GF-D8 (cell line): ENCODE data around the gene KCNJ10.

Experiments used
- DNase-seq: peaks from one replicate; lab custom pipeline; 2025; lab: John Stamatoyannopoulos, UW

KCNJ10 gene

GRCh38 chr1:160083968-160084770 lies 14.2 kb upstream of the KCNJ10 start:
- no peak for DNase-seq

DNA sequence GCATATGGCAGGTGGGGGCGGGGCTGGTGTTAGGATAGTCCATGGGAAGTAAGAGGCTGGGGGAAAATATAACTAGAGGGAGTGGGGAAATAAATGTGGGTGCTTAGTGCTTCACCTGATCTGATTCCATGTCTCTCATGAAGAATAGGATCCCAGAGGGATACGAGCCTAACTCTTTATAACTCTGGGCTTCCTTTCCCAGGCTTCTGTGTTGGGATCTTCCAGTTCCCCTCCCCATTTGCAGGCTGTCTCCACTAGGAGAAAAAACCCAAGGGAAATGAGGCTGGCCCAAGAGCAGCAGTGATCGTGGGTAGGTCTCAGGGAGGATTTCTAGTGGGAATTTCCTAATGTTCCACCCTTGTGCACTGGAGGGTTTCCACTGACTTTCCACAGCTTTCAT lies 13.0 kb upstream of the KCNJ10 start:
- DNase-seq, result no peak

DNA sequence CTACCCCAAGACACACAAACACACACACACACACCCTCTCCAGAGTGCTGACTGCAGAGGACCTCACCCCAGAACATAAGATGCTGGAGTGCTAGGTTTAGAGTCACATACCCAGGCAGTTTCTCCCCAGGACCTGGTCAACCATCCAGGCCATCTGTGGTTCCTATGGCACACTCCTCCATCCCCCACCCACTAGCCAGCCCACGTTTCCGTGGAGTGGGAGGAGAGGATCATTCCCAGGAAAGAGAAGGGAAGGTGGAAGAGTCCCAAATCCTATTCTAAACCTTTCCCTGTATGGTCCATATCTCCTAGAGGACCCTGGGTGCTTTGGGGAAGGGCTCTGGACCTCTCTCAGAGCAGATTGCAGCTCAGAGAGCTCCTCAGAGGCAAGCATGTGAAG lies 12.5 kb upstream of the KCNJ10 start:
- no peak for DNase-seq

GRCh38 chr1:160081261-160081936 lies 11.4 kb upstream of the KCNJ10 start, which contains the start of gene KCNJ9:
Gene KCNJ9 (plus strand): TSS chr1:160081538. CDS start chr1:160084031, 2,493 bp downstream.
- DNase-seq, result no peak

- DNase-seq, result no peak
These were observed 10.6 kb upstream of the KCNJ10 start for GRCh38 chr1:160080381-160081100.

- no peak for DNase-seq
These were observed 9.5 kb upstream of the KCNJ10 start for GRCh38 chr1:160079448-160079847.

DNA sequence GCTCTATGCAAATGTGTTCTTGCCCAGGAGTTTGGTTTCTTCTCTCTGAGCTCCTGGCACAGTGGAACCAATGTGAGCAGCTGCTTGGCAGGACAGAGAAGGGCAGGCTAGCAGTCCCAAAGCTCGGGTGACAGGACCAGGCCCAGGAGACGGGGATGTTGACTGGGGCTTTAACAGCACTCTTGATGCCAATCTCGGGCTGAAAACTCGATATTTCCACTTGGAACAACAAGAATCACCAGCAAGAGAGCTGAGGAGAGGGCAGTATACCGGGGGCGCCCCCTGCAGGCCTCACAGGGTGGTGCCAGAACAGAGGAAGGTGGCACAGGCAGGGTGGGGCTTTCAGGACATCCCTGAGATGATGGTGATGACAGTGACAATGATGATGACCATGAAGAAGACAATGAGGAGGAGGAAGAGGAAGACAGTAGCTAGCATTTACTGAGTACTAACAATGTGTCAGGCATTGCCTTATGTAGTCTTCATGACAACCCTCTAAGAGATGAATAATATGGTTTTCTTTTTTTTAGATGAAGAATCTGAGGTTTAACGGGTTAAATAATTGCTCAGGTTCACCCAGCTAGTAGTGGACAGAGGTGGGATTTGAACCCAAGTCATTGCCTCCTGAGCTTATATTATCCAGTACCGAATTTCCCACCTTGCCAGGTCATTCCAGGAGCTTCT lies 8.7 kb upstream of the KCNJ10 start:
- DNase-seq, result no peak

DNA sequence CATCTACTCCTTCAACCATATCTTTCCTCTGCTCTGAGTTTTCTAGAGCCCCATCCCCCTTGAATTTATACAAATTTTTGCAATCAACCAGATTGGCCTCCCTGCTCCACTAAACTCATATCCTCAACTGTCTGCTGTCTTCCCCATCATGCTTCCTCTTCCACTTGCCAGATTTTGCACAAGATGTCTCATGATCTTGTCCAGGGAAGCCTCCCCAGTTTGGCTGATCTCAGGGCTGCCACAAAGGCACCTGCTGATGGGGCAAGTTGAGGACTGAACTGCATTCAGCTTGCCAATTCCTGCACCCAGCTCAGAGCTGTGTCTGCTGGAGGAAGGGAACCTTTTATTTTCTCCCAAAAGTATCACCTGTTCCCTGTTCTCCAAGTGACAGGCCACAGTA lies 7.5 kb upstream of the KCNJ10 start:
- DNase-seq, result no peak

DNA sequence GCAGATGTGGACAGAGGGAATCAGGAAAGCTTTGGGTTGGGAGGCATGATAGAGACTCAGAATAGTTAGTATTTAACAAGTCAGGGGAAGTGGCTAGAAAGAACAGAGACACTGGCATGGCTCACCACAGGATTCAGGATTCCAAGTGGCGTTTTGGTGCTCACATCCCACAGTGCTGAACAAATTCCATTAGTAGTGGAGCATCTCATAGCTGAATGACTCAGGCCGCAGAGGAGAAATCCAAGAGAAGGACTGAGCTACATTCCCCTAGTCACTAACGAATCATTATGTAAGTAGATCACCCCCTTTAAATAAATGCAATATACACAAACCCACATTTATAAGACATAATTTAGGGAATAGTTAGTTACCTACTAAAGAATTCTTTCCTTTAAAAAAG lies 6.3 kb upstream of the KCNJ10 start:
- DNase-seq, result no peak

GRCh38 chr1:160075836-160076235 lies 5.9 kb upstream of the KCNJ10 start:
- no peak for DNase-seq

- no peak for DNase-seq
These were observed 4.9 kb upstream of the KCNJ10 start for GRCh38 chr1:160074865-160075264.

- no peak for DNase-seq
These were observed 1.3 kb upstream of the KCNJ10 start for GRCh38 chr1:160071289-160071688.

GRCh38 chr1:160070243-160071163 lies 543 bp upstream of the KCNJ10 start:
- no peak for DNase-seq

DNA sequence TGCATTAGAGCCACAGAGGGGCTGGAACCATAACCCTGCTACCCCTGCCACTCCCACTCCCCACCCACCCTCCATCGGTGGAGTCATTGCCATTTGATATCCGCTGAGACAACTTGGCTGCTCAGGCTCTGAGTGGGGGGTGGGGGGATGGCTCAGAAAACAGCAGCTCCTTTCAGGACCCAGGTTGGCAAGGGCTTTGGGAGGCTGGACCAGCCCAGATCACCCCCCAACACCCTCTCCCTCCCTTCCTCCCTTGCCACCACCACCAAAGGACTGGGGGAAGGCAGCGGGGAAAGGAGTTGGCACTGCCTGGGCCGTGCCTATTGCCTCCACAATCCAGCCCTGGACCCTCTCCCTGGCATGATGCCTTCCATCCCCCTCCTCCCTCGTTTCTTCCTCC lies 1.7 kb downstream of the KCNJ10 start:
- DNase-seq, result no peak

- DNase-seq, result no peak
These were observed 2.9 kb downstream of the KCNJ10 start for GRCh38 chr1:160066829-160067745.

- DNase-seq, result no peak
These were observed 5.2 kb downstream of the KCNJ10 start for GRCh38 chr1:160064746-160065145.

DNA sequence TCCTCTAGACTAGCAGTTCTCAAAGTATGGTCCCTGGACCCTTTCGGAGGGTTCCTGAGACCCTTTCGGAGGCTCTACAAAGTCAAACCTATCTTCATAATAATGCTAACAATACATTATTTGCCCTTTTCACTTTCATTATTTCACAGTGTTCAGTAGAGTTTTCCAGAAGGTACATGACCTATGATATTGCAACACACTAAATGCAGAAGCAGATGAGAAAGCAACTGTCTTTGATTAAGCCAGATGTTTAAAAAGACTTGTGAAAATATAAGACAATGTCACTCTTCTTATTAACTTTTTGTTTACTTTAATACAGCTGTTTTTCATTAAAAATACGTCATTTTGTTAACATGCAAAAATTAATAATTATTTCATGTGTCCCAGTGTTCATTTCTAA lies 5.8 kb downstream of the KCNJ10 start:
- no peak for DNase-seq

DNA sequence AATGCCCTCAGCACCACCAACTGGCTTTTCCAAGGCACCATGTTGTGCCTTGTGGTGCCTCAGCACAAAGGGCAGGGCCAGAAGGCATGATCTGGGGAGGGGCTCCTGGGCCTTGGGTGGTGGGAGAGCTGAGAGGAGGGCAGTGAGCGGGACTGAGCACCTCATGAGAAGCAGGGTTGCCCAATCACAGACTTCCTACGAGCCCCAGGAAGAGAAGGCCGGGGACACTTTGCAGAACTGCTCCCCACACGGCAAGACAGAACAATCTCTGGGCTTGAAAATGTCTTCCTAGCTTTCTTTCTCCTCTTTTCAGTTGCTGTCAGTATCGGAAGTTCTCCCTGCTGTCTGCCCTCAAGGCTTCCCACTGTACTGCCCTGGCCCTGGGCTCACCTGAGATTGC lies 6.8 kb downstream of the KCNJ10 start:
- no peak for DNase-seq

DNA sequence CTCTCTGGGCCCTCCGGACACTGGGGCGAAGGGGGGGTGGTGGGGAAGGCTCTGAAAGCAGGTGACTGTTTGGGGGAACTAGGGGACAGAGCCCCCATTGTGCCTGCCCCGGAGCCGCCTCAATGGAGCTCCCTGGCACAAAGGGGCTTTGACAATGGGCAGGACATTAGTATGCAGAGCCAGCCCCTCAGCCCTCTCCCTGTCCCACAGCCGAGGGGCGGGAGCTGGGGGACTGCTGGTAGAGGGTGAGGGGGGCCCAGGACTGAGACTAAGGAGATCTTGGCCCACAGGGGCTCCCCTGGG lies 7.8 kb downstream of the KCNJ10 start:
- no peak for DNase-seq
